CD1c-positive myeloid dendritic cell (primary cell): Measurements from ENCODE around the gene DAPK1.

ENCODE experiments used
- DNase-seq: peaks from one replicate; pipeline ENCODE4 v3.0.0-alpha.2; 2016; ENCODE audit errors: extremely low spot score

Gene DAPK1

DNA sequence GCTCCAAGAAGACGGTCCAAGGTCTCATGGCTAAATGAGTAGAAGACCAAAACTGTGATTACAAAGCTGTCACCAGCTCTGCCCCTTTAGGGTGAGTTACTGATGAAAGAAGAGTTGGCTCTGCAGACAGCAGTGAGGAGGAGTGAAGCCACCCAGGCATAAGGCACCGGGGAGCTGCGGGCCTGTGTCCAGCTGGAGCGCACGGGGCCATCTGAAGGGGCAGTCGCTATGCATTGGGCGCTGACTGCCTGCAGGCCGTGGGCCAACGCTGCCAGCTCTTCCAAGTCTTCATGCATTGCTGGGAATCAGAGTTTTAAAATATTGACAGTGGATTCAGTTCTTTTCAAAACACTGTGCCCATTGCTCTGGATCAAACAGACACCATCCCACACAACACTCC, 70.3 kb downstream of the DAPK1 start:
- no peak for DNase-seq

DNA sequence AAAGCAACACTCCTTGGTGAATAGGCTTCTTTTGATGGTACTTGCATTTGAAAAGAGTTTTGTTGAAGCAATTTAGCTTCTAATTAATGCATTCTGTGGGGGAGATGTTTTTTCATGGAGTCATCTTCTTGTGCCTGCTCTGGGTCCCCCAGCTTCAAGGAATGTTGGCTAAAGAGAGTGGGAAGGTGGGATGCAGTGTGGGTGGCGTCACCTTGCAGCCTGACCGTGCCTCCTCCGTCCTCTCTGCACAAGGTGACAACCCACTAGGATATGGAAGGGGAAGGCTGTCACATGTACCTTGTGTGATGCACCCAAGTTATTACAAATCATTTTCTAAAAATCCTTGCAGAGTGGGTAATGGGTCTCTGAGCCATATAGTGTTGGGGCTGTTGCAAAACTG, 70.7 kb downstream of the DAPK1 start:
- DNase-seq: no peak

DNA sequence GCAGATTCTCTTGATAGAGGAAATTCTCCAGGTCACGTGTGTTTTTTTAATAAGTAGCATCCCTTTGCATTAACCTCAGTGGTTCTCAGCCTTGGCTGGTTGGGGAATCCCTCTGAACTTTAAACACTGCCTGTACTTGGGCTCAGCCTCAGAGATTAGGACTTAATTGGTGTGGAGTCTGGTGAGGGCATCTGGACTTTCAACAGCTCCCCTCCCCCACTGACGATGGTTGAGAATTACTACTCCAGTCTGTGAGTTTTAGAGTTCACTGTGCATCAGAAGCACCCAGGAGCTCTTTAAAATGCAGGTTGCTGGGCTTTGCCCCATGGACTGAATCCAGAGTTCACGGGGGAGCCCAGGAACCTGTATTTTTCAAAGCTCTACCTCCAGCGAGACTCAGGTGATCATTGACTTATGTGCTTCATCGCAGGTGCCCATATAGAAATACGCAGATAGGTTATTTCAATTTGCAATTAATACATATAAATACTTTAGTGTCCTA, 71.4 kb downstream of the DAPK1 start:
- DNase-seq: no peak

DNA sequence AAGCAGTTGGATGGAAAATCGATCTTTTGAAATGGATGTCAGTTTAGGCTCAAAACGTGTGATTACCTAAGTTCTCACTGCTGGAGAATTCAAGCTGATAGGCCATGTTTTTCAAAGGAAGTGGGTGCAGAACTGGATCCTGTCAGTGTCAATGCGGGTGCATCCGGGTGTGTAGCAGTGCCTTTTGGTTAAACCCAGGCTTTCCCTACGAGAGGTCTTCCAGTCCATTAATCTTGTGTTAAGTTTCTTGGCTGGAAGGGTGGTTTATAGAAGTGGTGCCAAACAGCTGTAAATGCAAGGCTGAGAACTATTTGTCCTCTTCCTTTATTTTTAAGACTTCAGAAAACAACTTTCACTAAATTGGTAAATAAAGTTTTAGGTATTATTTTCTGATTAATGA, 71.9 kb downstream of the DAPK1 start:
- DNase-seq: no peak

DNA sequence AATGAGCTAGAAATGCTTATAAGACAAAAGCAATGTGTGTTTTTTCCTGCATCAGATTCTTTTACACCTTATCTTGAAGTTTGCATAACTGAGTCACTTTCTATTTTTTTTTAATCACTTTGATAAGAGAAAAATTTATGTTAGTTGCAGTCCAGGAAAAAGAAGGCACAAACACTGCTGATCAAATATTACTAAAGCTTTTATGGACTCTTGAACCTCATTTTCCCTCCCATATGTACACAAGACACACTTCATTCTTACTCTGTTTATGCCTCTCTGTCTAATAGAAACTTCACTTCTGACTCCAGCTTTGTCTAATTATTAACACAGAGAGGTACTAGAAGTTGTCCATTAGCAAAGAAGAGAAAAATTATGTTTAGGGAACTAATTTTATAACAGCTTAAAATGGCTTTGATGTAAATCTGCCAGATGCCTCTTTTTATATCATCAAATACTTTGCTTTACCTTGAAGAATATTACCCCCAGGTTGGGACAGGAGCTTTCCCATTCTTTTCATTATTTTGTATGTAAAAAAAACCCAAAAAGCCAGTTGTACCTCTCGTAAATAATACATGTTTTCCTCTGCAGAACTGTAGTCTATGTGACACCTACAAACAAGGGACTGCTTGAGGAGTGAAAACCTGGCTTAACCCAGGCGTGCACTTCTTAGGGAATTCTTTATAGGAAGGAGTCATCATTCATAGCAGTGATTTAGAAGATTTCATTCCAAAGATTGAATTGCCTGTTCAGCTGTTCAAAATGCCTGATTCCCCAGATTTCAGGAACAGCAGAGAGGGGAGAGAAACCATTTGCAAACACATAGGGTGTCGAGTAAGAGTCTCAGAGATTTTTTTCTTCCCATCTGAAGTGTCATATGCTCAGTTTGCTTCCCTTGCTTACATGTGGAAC, 72.6 kb downstream of the DAPK1 start:
- DNase-seq: no peak

DNA sequence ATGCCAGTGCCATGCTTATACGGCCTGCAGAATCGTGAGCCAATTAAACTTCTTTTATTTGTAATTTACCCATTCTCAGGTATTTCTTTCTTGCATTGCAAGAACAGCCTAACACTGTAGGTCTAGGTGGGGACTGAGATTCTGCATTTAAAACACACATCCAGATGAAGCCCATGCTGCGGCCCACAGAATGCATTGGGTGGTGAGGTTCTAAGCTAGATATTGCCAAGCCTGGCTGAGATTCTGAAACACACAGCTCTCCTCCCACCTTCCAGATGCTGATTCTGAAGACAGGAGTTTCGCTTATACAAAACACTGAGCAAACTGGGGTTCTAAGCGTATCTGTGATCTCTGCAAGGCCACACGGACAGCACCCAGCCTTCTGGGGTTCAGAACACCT, 75.1 kb downstream of the DAPK1 start:
- no peak for DNase-seq

DNA sequence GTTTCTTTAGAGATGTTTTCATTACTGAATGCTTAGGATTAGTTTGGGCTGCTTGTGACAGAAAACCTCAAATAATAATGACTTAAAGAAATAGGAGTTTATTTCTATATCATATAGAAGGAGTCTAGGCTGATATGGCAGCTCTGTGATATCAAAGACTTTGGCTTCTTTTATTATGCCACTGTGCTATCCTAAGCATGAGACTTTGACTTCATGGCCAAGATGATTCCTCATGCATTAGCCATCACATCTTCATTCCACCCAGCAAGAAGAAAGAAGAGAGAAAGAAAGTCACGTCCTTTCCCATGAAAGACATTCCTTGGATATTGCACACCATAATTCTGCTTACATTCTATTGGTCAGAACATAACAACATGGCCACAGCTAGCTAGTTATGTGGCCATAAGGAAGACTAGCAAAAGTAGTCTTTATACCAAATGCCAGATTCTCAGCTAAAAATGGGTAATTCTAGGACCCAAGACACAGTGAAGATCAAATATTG, 76.2 kb downstream of the DAPK1 start:
- DNase-seq: no peak

DNA sequence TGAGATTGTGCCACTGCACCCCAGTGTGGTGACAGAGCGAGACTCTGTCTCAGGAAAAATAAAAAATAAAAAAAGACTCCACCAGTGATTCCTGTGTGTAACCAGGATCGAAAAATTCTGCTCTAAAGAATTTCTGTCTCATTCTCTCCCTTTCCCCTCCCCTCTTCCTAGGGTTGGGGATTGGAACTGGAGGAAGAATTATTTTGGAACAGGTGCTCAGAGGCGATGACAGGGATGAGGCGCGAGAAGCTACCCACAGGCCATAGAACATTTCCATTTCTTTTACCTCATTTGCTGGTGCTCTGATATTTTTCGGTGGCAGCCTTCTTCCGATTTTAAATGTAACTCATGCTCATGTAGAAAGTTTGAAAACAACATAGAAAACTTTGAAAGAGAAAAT, 80.1 kb downstream of the DAPK1 start:
- no peak for DNase-seq

DNA sequence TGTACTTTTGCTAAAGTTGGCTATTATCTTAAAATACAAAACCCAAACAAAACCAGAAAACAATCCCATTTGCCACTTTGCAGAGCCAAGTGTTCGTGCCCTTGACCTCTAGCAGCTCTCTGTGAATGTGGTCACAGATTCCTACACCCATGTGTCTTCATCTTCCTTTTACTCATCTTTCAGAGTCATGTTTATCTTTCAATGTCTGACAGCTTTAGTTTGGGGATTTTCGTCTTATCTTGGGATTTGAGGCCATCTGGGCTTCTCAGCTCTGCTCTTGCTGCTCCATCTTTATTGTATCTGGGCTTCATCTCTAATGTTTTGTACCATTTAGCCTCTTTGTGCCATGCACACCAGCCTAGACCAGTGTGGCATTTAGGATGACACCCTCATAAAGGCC, 81.0 kb downstream of the DAPK1 start:
- DNase-seq: no peak

DNA sequence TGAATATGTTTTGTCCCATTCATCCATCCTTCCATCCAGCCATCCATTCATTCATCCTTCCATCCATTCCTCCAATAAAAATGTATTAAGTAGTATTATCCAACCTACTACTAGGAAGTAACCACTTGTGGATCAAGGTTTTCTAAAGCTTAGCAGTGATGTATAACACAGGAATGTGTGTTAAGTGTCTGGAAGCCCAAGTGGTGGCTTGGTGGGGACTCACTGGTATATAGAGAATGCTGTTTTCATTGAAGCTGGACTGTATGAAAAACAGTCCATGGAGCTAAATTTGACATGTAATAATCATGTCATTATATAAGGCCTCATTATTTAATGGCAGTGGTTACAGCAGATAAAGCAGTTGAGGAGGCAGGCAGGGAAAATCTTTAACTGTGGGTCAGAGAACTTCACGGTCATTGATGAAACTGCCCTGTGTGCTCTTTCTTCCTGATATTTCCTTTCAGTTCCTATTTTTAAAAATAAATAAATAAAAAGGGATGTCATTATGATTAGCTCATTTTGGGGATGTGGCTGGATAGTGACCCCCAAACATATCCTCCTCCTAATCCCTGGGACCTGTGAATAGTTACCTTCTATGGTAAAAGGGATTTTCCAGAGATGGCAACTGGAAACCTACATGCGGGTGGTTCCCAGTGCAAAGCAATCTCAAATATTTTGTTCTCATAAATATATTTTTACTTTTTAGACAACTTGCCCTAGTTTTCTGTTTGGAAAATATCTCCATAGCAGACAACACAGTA, 82.3 kb downstream of the DAPK1 start:
- DNase-seq: peak; percentile 74

DNA sequence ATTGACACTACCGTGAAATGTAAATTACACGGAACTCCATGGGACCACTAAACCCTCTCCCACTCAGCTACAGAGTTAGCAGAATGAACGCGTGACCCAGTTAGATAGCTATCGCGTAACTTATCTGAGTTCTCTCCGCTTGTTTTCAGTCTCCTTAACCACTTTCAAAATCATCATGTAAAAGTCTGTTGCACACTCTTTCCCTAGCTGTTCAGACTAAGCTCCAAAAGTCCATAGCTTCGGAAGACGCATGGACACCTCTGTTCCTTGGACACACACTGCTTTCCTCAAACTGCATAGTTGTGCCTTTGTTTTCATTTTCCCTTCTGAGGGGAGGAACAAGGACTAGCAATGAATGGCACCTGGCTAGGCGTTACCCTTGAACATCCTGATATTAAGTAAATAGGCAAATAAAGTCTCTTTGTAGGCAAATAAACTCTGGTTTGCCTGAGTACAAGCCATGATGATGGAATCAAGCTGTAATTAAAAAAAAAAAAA, 83.3 kb downstream of the DAPK1 start:
- DNase-seq: no peak

DNA sequence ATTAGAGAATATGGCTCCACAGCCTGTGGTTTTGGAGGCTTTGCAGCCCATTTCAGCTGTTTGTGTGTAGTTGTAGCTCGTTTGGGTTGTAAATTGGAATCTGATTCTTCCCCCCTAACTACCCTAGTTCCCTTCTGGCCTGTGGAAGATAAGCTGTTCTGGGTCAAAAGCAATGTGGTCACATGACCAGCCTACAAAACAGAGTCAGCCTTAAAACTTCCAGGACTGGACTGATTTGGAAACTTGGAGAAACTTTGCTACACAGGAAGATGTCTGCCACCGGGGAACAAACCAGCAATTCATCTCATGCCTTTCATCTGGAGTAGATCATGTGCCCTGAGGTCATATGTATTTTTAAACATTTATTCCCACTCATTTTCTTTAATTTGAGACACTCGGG, 83.8 kb downstream of the DAPK1 start:
- DNase-seq: peak; percentile 51

DNA sequence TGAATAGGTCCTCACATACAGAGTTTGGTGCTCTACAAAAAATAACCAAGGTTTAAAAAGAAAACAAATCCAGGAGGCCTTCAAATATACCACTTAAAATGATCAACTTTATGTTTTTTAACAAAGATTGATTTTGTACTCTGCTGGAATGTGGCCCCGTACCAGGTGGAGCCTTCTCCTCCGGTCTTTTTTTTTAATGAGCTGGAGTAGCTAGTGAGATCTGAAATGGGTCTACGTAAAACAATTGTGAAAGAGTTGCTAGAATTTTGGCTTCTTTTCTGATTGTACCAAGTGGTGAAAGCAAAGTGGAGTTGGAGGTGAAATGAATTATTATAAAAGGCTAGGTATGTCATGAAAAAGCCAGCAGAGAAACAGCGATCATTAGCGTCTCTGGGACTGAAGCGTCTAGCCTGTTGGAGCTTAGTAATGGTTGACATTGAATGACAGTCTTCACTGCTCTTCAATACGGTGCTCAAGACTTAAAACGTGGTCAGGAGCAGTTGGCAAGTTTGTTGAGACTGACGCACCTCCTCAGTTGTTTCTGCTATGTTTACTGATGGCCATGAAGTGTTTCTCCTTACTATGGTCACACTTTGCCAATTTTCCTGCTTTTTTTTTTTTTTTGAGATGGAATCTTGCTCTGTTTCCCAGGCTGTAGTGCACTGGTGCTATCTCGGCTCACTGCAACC, 84.4 kb downstream of the DAPK1 start:
- no peak for DNase-seq

DNA sequence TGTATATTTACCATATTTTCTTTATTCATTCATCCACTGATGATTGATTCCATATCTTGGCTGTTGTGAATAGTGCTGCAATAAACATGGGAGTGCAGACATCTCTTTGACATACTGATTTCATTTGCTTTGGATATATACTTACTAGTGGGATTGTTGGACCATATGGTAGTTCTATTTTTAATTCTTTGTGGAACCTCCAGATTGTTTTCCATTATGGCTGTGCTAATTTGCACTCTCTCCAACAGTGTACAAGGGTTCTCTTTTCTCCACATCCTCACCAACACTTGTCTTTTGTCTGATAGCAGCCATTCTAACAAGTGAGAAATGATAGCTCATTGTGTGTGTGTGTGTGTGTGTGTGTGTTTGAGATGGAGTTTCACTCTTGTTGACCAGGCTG, 86.7 kb downstream of the DAPK1 start:
- no peak for DNase-seq

DNA sequence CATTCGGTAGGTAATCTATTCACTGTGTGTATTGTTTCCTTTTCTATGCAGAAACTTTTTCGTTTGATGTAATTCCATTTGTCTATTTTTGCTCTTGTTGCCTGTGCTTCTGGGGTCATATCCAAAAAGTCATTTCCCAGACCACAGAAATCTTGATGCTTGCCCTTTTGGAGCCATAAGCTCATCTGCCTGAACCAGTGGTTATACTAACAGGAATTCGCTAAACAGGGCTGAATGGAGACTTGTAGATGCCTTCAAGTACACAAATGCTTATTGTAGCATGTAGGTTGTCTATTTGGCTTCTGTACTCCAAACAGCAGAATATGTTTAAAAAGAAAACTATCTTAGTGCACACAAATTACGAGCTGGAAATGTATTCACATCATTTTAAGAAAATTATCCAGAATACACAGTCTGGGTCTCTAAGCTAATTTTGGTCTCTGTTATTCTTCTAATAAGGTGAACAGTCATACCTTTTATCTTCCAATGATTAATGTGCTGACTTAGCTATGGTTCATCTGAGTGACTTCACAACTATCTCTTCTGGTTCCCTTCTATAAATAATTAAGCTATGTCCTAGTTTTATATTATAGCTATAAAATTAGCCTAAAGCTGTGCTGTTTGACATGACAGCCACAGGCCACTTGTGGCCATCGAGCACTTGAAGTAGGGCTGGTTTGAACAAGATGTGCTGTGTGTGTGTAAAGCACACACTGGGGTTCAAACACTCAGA, 87.6 kb downstream of the DAPK1 start:
- DNase-seq: no peak

DNA sequence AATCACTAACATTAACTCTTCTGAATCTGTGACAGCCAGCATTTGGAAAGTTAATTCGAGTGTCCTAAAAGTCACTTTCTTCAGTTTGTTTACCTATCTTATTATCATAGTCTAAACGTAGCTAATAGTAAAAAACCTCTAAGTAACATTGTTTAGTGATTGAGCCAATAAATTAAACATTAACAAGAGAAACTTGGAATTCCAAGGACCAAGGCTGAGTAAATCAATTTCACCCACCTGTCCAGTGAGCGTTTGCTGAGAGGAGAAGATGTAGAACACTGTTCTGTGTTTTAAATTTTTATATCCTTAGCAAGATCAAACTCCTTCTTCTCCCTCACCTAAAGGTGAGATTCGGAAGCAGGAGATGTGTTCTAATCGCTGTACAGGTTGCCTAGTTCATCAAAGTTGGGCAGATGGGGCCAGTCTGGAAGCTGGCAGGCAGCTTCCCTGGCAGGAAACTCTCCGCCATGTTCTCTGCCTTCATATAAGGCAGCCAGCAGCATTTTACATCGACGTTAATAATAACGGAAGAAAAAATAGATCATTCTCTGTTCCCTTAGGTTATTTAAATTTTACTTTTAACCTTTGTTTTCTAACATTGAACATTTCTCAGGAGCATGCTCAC, 89.2 kb downstream of the DAPK1 start:
- no peak for DNase-seq

DNA sequence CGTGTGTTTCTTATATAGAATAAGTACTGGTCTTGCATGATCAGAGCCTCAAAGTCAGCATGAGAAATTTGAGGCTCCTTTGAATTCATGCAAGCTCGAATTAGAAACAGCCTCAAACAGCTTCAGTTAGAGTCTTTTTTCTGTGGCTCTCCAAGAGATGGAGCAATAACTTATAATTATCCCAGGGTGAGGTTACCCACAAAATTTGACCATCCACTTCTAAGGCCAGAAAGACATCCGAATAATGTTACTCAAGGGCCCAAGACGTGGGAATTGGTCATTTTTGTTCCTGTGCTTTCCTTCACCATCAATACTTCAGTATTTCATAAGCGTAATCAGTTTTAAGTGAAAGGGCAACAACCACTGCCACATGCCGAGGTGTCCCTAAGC, 89.7 kb downstream of the DAPK1 start:
- DNase-seq: no peak

DNA sequence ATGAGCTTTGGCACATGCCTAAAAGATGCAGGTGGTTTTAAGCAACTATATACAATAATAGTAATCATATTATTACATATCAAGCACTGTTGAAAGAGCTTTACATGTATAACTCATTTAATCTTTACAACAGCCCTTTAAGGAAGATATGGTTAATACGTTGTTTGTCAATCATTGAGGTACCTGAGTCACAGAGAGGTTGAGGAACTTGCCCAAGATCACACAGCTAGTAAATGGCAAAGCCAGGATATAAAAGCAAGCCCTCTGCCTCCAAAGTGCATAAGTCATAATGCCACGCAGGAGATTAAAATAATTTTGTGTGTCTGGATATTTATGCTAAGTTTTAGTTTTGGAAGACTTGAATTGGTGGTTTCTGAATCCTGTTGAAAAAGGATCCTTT, 90.2 kb downstream of the DAPK1 start:
- DNase-seq: no peak

DNA sequence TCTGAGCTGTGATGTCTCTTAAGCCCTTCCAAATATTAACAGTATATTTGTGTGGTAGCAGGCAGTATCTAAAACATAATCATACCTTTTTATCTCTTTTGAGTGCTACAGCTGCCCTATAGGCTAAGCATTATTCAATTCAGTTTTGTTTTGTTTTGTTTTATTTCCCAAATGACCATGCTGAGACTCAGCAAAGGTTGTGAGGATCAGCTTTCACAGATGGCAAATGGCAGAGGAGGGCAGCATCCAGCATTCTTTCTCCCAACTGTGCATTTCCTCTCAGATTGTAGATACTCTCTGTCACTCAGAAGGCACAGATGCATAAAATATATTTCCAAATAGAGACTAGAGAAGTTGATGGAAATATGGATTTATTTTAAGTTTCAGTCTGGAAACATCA, 90.7 kb downstream of the DAPK1 start:
- no peak for DNase-seq

DNA sequence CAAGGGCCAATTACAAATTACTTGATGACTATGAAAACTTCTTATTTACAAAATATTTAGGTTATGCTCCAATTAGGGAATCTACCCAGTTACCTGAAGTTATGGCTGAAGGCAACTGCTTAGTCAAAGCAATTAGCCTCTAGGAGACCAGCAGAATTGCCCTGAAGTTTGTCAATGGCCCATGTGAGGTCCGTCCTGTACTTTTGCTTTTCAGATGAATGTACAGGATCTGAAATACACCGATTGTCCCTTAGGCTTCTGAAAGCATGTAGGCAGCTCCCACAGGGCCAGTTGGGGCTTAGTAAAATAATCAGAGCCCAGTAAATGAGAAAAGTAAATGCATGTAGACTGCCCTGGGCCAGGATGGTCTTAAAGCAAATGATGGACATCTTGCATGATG, 93.3 kb downstream of the DAPK1 start:
- no peak for DNase-seq
